GM23248 (cell line): ENCODE data around the gene PHOSPHO2. TPM values are rescaled to one million over a fixed set of nuclear protein-coding genes. Genes with fewer than 3 reads are reported as not detected.

Source experiments
- DNase-seq: peaks from one replicate; pipeline ENCODE4 v3.0.0-alpha.2; 2015
- H2AFZ ChIP-seq: fragments of 200-600 bp; sonication (generic); 2 replicates; pipeline ENCODE4 v1.6.1; 2016; ENCODE audit warnings: antibody characterized with exemption
- H3F3A ChIP-seq: fragments of 200-600 bp; sonication (generic); 2 replicates; pipeline ENCODE4 v1.6.1; 2016; ENCODE audit warnings: mild to moderate bottlenecking, antibody characterized with exemption, mixed run types; ENCODE audit not compliant: insufficient read depth
- H3K27ac ChIP-seq: fragments of 200-600 bp; sonication (generic); 2 replicates; pipeline ENCODE4 v1.5.1; 2016; ENCODE audit warnings: mild to moderate bottlenecking
- H3K27me3 ChIP-seq: fragments of 200-600 bp; sonication (generic); replicated peaks from 2 replicates; pipeline ENCODE4 v1.6.1; 2016; ENCODE audit warnings: mild to moderate bottlenecking; ENCODE audit not compliant: insufficient read depth
- H3K36me3 ChIP-seq: fragments of 200-600 bp; sonication (generic); 2 replicates; pipeline ENCODE4 v1.6.1; 2016; ENCODE audit warnings: low read depth, mild to moderate bottlenecking
- H3K4me1 ChIP-seq: fragments of 200-600 bp; sonication (generic); 2 replicates; pipeline ENCODE4 v1.6.1; 2016; ENCODE audit warnings: mild to moderate bottlenecking; ENCODE audit not compliant: insufficient read depth
- H3K4me2 ChIP-seq: fragments of 200-600 bp; sonication (generic); one replicate; pipeline ENCODE4 v1.6.1; 2016; ENCODE audit warnings: mild to moderate bottlenecking; ENCODE audit not compliant: unreplicated experiment
- H3K4me3 ChIP-seq: fragments of 200-600 bp; sonication (generic); 2 replicates; pipeline ENCODE4 v1.5.1; 2016; ENCODE audit warnings: mild to moderate bottlenecking
- H3K79me2 ChIP-seq: fragments of 200-600 bp; sonication (generic); 2 replicates; pipeline ENCODE4 v1.6.1; 2016; ENCODE audit warnings: mild to moderate bottlenecking; ENCODE audit not compliant: insufficient read depth
- H3K9ac ChIP-seq: fragments of 200-600 bp; sonication (generic); 2 replicates; pipeline ENCODE4 v1.6.1; 2016; ENCODE audit warnings: mild to moderate bottlenecking
- H3K9me2 ChIP-seq: fragments of 200-600 bp; sonication (generic); 2 replicates; pipeline ENCODE4 v1.6.1; 2016; ENCODE audit warnings: mixed run types, mild to moderate bottlenecking, moderate library complexity; ENCODE audit not compliant: insufficient read depth
- H3K9me3 ChIP-seq: fragments of 200-600 bp; sonication (generic); one replicate; pipeline ENCODE4 v1.6.1; 2017; ENCODE audit warnings: low read depth
- H4K20me1 ChIP-seq: fragments of 200-600 bp; sonication (generic); 2 replicates; pipeline ENCODE4 v1.6.0; 2016; ENCODE audit not compliant: insufficient read depth
- EZH2 ChIP-seq: fragments of 200-600 bp; sonication (generic); IDR thresholded peaks from 2 replicates; pipeline ENCODE4 v1.6.1; 2018; ENCODE audit warnings: antibody characterized with exemption, mild to moderate bottlenecking; ENCODE audit not compliant: insufficient read depth, poor library complexity, severe bottlenecking
- EZH2phosphoT487 ChIP-seq: fragments of 200-600 bp; sonication (generic); IDR thresholded peaks from 2 replicates; pipeline ENCODE4 v1.6.1; 2018; ENCODE audit warnings: antibody characterized with exemption, moderate library complexity, mild to moderate bottlenecking, low read depth; ENCODE audit not compliant: insufficient read depth
- WGBS, 2 experiments: methylation state at CpG; one replicate each; pipeline ENCODE4 v1.1.6; 2015 to 2017; ENCODE audit warnings: low lambda C conversion rate in 2 of 2, low coverage in 1 of 2; ENCODE audit errors: missing lambda C conversion rate in 2 of 2; 5-methylcytosine and 5-hydroxymethylcytosine counted together
- in situ Hi-C: fragments of 300-500 bp; cut with MboI; formaldehyde crosslinking; loops from 2 replicates; pipeline ENCODE4 v1.15.0; 2020
- polyA plus RNA-seq: library from polyadenylated mRNA; unstranded; fragments of >200 nt; fragmentation: Nextera tagmentation; extraction: Ambion mirVana; gene quantifications from 2 replicates; pipeline ENCODE4 v1.2.1, GENCODE V29; 2016
- total RNA-seq: library from RNA; depleted of rRNA; stranded (reverse); fragments of >200 nt; shearing (Covaris generic); gene quantifications from 2 replicates; pipeline ENCODE4 v1.2.3, GENCODE V29; 2014

PHOSPHO2 gene
- total and polyA plus RNA-seq, 2 experiments from 2014 or later: 0.86 to 3.6 TPM

DNA sequence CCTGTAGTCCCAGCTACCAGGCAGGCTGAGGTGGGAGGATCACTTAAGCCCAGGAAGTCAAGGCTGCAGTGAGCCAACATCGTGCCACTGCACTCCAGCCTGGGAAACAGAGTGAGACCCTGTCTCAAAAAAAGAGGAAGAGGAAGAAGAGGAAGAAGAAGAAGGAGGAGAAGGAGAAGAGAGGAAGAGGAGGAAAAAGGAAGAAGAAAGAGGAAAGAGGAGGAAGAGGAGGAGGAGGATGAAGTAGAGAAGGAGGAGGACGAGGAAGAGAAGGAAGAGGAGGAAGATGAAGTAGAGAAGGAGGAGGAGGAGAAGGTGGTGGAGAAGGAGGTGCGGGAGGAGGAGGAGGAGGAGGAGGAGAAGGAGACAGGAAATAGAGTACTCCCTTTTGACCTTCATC is 38.1 kb upstream of the PHOSPHO2 start:
- TF ChIP-seq EZH2phosphoT487: no peak
- TF ChIP-seq EZH2: no peak
- no peaks in the 10 kb centered on the region for H3F3A ChIP-seq
- H4K20me1 ChIP-seq: no peaks in the 10 kb centered on the region
- H3K9me2 ChIP-seq: no peaks in the 10 kb centered on the region
- 45 to 68% methylated on average over 3 of the region's 3 CpGs for WGBS, 2 experiments
- no peak overlapping the region for H3K9ac ChIP-seq
- H3K36me3 ChIP-seq: no peaks in the 10 kb centered on the region
- no peak overlapping the region for H2AFZ ChIP-seq
- DNase-seq: no peak
- H3K4me1 ChIP-seq: no peaks in the 10 kb centered on the region
- no peaks in the 10 kb centered on the region for H3K79me2 ChIP-seq
- in situ Hi-C loops: no loop called here
- H3K27me3 ChIP-seq: no peaks in the 10 kb centered on the region
- H3K4me3 ChIP-seq: no peak overlapping the region
- no peaks in the 10 kb centered on the region for H3K9me3 ChIP-seq
- H3K4me2 ChIP-seq: no peak overlapping the region
- no peak overlapping the region for H3K27ac ChIP-seq

DNA sequence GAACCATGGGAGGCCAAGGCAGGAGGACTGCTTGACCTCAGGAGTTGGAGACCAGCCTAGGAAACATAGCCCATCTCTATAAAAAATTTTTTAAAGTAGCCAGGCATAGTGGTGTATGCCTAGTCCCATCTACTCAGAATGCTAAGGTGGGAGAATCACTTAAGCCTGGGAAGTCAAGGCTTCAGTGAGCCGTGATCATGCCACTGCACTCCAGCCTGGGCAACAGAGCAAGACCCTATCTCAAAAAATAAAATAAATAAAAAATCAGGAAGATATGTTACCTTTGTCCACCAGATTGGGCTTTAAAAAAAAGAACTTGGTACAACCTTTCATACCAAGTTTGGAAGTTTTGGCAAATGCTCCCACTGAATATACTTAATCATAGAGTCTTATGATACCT is 35.4 kb upstream of the PHOSPHO2 start:
- H3K27ac ChIP-seq: no peak overlapping the region
- H3K79me2 ChIP-seq: no peaks in the 10 kb centered on the region
- no peaks in the 10 kb centered on the region for H3K4me1 ChIP-seq
- no peak overlapping the region for H3K9ac ChIP-seq
- no peak overlapping the region for H3K4me2 ChIP-seq
- DNase-seq: no peak
- no peak overlapping the region for H3K4me3 ChIP-seq
- H3K36me3 ChIP-seq: no peaks in the 10 kb centered on the region
- H3K9me3 ChIP-seq: no peaks in the 10 kb centered on the region
- in situ Hi-C loops: no loop called here
- H3F3A ChIP-seq: no peaks in the 10 kb centered on the region
- no peaks in the 10 kb centered on the region for H3K27me3 ChIP-seq
- WGBS, 2 experiments: 96 to 100% methylated on average over 1 of the region's 1 CpG
- TF ChIP-seq EZH2phosphoT487: no peak
- TF ChIP-seq EZH2: no peak
- no peaks in the 10 kb centered on the region for H3K9me2 ChIP-seq
- no peaks in the 10 kb centered on the region for H4K20me1 ChIP-seq
- no peak overlapping the region for H2AFZ ChIP-seq

DNA sequence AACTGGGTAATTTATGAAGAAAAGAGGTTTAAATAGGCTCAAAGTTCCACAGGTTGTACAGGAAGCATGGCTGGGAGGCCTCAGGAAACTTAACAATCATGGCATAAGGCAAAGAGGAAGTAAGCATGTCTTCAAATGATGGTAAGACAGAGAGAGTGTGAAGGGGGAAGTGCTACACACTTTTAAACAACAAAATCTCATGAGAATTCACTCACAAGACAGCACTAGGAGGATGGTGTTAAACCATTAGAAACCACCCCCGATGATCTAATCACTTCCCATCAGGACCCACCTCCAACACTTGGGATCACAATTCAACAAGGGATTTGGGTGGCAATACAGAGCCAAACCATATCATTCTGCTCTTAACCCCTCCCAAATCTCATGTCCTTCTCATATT is 34.9 kb upstream of the PHOSPHO2 start:
- H3K9me2 ChIP-seq: no peaks in the 10 kb centered on the region
- H2AFZ ChIP-seq: no peak overlapping the region
- WGBS, 2 experiments: 80 to 89% methylated on average over 1 of the region's 1 CpG
- no peak overlapping the region for H3K4me3 ChIP-seq
- H3K79me2 ChIP-seq: no peaks in the 10 kb centered on the region
- H3K27me3 ChIP-seq: no peaks in the 10 kb centered on the region
- TF ChIP-seq EZH2 (no peak), EZH2phosphoT487 (no peak)
- no peak overlapping the region for H3K4me2 ChIP-seq
- no peak overlapping the region for H3K27ac ChIP-seq
- H3F3A ChIP-seq: no peaks in the 10 kb centered on the region
- no peaks in the 10 kb centered on the region for H3K9me3 ChIP-seq
- in situ Hi-C loops: no loop called here
- H3K9ac ChIP-seq: no peak overlapping the region
- no peaks in the 10 kb centered on the region for H3K36me3 ChIP-seq
- H4K20me1 ChIP-seq: no peaks in the 10 kb centered on the region
- no peaks in the 10 kb centered on the region for H3K4me1 ChIP-seq
- DNase-seq: no peak

DNA sequence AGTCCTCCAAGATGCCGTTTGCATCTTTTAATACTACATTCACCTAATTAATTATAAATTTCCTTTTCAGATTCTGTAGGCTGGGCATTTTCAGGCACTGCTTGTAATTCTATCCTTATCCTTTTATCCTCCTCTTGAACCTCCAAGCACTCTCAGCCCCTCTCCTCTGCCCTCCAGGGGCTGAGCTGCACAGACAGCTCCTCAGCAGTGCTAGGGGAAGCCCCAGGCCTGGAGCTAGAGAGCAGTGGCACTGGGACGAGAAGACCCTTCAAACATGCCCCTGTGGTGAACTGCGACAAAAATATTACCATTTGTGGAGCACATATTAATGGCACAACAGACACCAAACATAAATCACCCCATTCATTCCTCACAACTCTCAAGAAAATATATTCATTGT is 33.0 kb upstream of the PHOSPHO2 start:
- in situ Hi-C loops: no loop called here

DNA sequence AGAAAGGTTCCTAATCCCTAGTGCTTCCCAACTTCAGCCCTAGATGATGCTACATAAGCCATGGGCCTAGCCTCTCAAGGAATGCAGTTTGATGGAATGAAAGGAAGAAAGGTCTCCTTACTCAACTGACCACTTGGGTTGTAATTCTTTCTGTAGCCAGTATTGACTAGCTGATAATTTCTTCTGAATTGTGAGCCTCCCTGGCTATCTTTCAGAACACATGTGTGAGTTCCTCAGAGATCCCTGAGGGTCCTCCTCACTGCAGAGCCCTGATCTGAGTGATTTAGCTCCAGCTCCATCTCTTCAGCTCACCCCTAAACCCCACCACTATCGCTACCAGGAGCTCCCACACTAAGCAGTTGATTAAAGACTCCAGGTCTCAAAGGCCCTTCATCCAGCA is 31.5 kb upstream of the PHOSPHO2 start:
- Histone ChIP-seq H3K4me1 (peaks cover 13% of the 10 kb centered on the region), H3K9me2 (no peaks in the 10 kb centered on the region), H3K4me3 (no peak overlapping the region), H4K20me1 (no peaks in the 10 kb centered on the region), H3K27ac (no peak overlapping the region), H3K9ac (no peak overlapping the region), H3K27me3 (no peaks in the 10 kb centered on the region), H2AFZ (no peak overlapping the region), H3F3A (0 out of 2 replicates have a peak, but pooled peaks cover 6% of the 10 kb centered on the region), H3K9me3 (no peaks in the 10 kb centered on the region), H3K36me3 (no peaks in the 10 kb centered on the region), H3K4me2 (no peak overlapping the region), H3K79me2 (no peaks in the 10 kb centered on the region)
- no peak for DNase-seq
- 83 to 90% methylated on average over 1 of the region's 1 CpG for WGBS, 2 experiments
- TF ChIP-seq EZH2phosphoT487 (no peak), EZH2 (no peak)
- in situ Hi-C loops: no loop called here

More for the DNA sequence above, 33.0 kb upstream of the PHOSPHO2 start:
- TF ChIP-seq EZH2phosphoT487 (no peak), EZH2 (no peak)
- no peaks in the 10 kb centered on the region for H3K27me3 ChIP-seq
- no peak for DNase-seq
- 45 to 46% methylated on average over 3 of the region's 3 CpGs for WGBS, 2 experiments
- H3K9me3 ChIP-seq: no peaks in the 10 kb centered on the region
- H3K4me2 ChIP-seq: no peak overlapping the region
- H3K4me1 ChIP-seq: peaks cover 13% of the 10 kb centered on the region
- no peaks in the 10 kb centered on the region for H4K20me1 ChIP-seq
- no peaks in the 10 kb centered on the region for H3K36me3 ChIP-seq
- no peaks in the 10 kb centered on the region for H3K9me2 ChIP-seq
- no peak overlapping the region for H3K4me3 ChIP-seq
- no peaks in the 10 kb centered on the region for H3K79me2 ChIP-seq
- H3K9ac ChIP-seq: no peak overlapping the region
- no peak overlapping the region for H2AFZ ChIP-seq
- no peak overlapping the region for H3K27ac ChIP-seq
- 0 out of 2 replicates have a peak, but pooled peaks cover 6% of the 10 kb centered on the region for H3F3A ChIP-seq
